Activated CD4-positive, CD25-positive, alpha-beta regulatory T cell treated with anti-CD3 and anti-CD28 coated beads, Interleukin-2, amount 50 U/mL, for 24 hours (primary cell): ENCODE data around the gene DLK2.
"Not testable (repeated sequence)": the region's sequence is repeated elsewhere in the genome, so short reads cannot be mapped to it uniquely, and the experiment has no call there.

Source experiments
- ATAC-seq, 2 donors: fragments of 150-1000 bp; cut with Tn5 transposase; one replicate each; pipeline ENCODE4 v1.10.0; 2021; ENCODE audit warnings: mild to moderate bottlenecking in 1 of 2, moderate library complexity in 1 of 2

Gene DLK2

DNA sequence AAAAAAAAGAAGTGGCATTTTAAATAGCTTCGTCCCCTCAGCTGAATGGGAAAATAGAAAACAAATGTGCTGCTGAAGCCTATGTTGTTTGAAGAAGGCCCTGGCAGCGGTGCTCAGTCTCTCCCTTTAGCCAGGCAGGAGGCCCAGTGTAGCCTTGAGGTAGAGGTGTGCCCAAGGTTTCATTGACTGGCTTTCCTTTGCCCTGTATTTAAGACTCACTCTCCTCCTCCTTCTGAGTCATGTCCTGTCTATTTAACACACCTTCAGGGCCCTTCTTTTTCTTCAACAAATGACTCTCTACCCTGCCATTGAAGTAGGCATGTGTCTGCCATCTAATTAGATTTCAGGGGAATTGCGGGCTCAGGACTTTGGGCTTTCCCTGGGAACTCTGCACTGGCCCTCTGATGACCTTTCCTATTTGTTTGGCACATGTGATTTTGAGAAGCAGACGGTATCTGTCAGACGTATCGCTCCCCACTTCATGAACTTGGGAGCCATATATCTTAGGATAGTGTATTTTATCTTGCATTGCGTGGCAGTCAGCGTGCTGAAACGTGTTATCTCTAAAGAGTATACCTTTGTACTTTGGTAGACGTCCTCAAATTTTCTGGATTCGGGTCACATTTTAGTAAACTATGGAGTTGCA, 26.4 kb upstream of the DLK2 start:
- ATAC-seq = peak in 1 of 2 donors; percentile 40

DNA sequence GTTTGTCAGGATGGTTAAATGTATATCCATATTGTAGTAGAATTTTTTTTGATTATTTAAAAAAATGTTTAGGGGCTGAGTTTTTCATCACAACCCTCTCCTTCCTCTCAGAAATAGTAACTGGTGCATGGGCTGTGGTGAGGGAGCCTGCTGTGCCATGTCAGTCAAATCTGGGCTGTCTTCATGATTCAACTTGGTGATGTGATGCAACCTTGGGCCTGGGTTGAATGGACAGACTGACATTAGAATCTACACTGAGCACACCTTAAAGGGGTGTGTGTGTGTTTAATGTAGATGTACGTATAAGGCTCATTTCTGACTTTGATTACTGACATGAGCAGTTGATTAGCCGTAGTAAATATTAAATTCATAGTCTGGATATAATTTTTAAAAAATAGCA, 25.7 kb upstream of the DLK2 start:
- no peak for ATAC-seq

DNA sequence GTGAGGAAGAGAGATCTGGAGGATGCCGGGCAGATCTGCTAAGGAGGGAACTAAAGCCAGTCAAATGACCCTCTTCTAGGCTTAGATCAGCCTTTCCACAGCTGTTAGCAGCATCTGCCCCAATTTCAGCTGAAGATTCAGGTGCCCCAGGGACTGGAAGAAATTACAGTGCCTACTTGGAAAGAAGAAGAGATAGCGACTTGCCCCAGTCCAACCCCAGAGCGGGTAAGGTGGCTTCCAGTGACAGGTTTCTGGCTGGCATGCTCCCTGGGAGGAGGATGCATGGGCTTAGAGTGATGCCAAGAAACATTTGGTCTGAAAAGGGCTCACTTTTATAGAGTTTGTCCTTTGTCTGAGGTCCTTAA, 22.6 kb upstream of the DLK2 start:
- ATAC-seq = no peak

DNA sequence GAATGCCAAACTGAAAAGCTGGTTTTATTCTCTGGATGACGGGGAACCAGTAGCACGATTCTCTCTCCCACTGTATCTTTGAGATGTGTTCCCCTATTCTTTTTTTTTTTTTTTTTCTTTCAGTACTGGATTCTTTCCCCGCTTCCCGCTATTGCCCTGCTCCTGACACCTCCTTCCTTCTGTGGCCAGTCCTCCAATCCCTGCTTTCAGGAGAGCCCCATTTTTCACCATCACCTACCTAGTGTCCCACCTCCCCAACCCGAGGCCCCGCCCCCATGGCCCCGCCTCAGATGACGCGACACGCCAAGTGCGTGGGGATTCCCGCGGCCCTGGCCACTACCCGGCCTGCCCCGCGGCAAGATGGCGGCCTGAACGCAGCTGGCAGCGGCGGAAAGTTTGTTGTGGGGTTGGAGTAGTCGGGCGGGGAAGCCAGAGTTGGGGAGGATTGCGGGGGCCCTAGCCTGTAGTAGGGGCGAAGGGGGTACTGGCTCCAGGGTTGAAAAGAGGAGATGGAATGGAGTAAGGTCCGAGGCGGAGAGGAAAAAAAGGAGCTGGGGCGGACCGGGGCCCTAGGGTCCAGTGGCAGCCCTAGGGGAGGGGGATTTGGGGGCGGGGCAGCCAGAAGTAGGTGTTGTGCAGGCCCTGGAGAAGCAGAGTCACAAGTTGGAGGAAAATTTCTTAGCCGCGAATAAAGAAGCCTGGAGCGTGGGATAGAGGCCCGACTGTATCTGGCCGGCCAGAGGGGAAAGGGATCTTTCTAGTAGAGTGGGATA, 22.1 kb upstream of the DLK2 start, which contains the start of gene TJAP1:
TJAP1 (plus strand) TSS at position 336 of the 773 bp plus-strand sequence. CDS start 21,432 bp downstream, outside the sequence.
- ATAC-seq = peak; percentile 99 to 100

DNA sequence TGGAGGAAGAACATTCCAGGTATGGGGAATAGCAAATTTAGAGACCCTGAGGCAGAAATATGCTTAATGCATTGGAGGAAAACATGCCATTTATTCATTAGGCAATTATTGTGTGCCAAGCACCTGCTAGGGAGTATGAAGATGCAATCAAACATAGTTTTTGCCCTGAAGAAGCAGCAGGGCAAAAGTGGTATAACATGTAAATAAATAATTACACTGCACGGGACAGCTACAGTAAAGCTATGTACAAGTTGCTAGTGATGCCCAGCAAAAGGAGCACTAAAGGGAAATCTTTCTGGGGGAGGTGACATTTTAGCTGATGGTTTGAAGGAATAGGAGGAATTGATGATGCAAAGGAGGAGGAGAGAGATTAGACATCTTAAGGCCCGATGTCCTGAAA, 21.4 kb upstream of the DLK2 start:
- no peak for ATAC-seq

DNA sequence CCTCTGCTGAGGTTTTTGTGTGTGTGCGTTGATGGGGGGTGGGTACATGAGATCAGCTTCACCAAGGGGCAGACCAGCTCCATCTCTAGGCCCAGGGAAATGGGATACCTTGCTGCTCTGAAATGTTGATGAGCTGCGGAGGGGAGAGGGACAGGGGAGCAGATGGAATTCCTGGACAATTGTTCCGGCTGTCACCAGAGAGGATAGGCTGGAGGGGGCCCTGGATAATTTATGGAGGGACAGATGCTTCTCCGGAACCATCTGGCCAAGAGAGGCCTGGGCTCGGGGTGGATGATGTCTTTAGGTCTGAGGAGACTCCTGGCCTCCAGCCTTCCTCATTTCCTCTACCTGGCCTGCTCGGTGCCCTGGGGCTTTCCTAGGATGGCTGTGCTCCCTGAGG, 20.2 kb upstream of the DLK2 start:
- no peak for ATAC-seq

DNA sequence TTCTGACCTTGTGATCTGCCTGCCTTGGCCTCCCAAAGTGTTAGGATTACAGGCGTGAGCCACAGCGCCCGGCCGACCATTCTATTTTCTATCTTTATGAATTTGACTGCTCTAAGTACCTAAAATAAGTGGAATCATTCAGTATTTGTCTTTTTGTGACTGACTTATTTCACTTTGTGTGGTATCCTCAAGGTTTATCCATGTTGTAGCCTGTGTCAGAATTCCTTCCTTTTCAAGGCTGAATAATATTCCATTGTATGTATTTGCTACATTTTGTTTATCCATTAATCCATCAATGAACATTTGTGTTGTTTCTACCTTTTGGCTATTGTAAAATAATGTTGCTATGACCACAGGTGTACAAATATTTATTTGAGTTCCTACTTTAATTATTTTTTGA, 17.2 kb upstream of the DLK2 start:
- no peak for ATAC-seq

DNA sequence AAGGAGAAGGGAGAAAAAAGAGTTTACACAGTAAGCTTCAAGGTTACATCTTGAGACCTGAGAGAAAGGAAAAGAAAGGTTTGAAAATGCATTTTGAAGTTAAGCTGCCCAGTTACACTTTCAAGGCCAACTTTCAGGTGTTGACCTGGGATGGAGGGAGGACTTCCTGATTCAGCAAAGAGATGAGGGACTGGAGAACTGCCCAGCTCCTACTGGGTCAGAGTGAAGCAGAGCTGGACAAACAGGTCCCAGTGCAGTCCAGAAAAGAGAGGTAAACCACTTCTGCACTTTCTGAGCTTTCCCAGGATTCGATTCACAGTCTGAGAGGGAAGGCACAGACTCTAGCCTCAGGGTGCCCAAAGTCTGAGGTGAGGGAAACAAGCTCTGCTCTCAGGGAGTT, 16.1 kb upstream of the DLK2 start:
- ATAC-seq = no peak

DNA sequence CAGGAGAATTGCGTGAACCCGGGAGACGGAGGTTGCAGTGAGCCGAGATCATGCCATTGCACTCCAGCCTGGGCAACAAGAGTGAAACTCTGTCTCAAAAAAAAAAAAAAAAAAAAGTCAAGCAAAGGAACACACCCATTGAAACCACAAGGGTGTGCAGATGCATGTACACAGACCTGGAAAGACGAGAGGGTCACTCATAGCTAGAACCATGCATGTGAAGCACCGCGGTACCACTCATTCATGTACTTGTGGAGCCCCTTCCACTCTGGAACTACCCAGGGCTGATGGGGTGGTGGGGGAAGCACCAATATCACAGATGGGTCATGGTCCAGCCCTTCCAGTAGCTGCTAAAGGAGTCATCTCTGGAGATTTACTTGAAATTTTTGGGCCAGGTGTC, 14.6 kb upstream of the DLK2 start:
- ATAC-seq = no peak

DNA sequence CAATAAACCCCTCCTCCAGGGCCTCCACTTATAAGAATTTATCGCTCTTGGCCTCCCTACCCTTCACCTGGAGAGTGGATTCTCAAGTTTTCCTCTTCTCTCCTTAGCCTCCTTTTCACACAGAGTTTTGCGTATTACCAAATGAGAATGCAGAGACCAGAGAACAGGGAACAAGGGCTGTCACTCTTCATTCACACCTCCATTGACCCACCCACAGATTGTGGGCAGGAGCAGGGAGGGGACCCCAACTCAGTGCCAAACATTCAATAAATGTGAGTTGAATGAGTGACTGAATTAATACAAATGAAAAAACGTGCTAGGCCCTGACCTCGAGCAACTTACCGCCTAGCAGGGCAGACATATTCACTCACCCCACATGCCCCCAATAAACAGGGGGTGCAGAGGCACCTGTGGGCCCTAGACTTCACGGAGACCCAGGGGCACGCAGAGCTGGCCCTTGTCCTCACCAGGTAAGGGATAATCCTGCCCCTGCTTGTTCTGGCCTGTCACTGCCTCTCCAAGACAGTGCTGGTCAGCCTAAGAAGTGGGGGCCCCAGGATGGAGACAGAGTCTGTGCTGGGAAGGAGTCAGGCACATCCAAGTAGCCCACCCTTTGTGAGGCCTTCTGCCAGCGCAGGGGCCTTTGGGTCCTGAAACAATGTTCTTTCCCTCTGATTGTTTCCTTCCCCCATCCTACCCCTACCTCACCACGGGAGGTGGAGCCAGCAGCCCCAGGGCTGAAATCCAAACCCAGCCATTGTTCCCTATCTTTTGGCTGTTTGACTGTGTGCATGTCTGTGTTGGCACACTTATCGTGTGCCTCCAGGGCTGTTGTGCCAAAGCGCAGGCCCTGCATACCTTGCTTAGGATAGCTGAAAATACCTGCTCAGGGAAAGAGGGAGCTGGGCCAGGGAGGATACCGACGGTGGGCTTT, 13.7 kb upstream of the DLK2 start:
- ATAC-seq = no peak

DNA sequence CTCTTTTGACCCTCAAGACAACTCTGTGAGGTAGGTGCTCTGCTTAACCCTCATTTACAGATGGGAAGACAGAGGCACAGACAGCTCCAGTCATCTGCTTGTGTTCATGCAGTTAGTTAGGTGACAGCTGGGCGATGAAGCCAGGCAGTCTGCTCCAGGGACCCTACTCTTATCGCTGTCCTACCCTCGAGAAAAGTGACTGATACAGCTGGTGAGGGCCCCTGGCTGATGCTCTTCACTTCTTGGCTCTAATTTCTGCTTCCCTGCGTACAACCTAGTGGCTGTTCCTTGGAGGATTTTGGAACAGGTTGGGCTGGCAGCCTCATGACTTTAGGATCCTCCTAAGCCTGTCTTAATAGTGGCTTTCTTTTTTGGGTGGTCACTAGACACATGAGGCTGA, 12.9 kb upstream of the DLK2 start:
- no peak for ATAC-seq

DNA sequence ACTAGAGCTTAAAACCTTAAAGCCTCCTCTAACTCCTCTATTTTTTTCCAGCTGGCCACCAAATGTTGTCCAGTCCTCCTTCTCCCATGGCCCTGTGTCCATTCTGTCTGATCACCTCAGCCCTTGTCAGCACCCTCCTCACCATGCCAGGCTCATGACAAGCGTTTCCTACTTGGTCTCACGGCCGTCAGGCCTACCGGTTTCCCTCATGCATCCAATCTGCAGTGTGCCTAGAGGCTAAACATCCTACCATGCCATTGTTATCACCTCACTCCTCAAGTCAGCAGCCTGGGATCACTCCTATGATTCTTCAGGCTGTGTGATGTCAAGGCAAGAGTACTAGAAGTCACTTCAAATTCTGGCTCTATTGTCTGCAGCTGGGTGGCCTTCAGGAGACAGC, 12.4 kb upstream of the DLK2 start:
- no peak for ATAC-seq

DNA sequence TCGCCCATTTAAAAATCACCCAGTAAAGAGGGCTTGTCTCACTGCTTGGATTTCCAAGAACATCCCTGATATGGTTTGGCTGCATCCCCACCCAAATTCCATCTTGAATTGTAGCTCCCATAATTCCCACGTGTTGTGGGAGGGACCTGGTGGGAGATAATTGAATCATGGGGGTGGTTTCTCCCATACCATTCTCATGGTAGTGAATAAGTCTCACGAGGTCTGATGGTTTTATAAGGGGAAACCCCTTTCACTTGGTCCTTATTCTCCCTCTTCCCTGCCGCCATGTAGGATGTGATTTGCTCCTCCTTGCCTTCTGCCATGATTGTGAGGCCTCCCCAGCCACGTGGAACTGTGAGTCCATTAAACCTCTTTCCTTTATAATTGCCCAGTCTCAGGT, 11.9 kb upstream of the DLK2 start:
- ATAC-seq = not testable (repeated sequence)

DNA sequence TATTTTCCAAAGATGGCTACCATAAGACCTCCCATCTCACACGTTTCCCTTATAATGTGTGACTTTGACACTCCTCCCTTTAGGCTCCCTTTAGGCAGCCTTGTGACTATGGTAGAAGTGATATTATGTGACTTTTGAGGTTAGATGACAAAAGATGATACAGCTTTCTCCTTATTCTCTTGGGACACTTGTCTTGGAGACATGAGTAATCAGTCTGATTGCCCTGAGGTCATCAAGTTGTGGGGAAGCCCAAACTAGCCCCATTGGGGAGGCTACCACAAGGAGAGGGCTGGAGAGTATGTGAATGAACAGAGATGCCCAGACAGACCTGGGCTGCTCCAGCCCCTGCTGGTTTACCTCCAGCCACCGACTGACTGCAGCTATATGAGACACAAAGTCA, 10.6 kb upstream of the DLK2 start:
- no peak for ATAC-seq

DNA sequence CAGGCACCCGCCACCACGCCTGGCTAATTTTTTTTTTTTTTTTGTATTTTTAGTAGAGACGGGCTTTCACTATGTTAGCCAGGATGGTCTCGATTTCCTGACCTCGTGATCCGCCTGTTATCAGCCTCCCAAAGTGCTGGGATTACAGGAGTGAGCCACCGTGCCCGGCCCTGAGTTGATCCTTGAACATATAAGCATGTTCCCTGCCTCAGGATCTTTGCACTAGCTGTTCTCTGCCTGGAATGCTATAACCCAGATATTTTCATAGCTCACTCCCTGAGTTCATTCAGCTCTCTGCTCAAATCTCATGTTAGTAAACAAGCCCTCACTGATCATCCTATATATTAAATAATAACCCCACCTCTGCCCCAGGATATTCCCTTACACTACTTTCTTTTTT, 9.0 kb upstream of the DLK2 start:
- no peak for ATAC-seq

DNA sequence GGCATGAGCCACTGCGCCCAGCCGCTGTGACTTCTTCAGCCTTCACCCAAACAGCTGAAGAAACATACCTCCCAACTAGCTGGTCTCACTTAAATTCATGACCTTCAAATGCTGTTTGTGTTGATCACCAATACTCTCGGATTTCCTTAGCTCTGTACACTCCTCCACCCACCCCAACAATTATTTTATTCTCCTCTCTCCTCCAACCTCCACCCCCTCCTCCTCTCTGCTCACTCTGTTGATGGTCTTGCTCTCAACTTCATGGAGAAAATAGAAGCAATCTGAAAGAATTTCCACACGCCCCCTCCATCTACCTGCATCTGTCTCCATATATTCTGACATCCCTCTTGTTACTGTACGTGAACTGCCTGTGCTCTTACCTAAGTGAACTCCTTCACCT, 6.6 kb upstream of the DLK2 start:
- ATAC-seq = no peak

DNA sequence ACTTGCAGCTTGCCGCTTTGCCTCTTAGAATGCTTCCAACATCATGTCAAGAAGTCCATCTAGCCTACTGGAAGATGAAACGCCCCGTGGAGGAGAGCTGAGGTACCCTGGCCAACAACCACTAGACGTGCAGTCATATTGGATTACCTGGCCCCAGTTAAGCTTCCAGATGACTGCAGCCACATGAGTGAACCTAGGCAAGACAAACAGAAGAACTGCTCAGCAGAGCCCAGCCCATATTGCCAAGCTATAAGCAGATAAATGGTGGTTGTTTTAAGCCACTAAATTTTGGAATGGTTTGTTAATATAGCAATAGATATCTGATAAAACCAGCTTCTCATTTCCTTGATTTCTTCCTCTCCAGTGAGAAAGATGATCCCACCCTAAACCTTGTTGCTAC, 4.7 kb upstream of the DLK2 start:
- no peak for ATAC-seq

DNA sequence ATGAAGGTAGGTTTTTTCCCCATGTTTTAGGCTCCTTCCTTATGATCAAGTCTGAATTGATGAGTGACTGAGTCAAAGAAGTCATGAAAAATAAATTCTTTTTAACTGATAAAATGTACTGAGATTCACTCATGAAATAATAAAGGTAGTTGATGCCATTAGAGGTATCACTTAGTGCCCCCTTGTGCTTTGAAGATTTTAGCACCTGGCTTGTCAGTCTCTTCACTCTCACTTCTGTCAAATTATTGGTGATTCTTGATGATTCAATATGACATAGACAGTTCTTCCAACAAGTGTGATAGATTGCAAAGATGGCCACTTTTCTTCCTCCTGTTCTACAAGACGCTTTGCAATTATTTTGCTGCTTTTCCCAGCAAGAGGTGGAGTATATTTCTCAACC, 4.2 kb upstream of the DLK2 start:
- no peak for ATAC-seq

DNA sequence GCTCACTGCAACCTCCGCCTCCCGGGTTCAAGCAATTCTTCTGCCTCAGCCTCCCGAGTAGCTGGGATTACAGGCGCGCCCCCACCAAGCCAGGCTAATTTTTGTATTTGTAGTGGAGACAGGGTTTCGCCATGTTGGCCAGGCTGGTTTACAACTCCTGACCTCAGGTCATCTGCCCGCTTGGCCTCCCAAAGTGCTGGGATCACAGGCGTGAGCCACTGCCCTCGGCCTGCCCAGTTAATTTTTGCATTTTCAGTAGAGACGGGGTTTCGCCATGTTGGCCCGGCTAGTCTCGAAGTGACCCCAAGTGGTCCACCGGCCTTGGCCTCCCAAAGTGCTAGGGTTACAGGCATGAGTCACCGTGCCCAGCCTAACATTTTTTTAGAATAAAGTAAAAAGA, 2.8 kb upstream of the DLK2 start:
- ATAC-seq = not testable (repeated sequence)

DNA sequence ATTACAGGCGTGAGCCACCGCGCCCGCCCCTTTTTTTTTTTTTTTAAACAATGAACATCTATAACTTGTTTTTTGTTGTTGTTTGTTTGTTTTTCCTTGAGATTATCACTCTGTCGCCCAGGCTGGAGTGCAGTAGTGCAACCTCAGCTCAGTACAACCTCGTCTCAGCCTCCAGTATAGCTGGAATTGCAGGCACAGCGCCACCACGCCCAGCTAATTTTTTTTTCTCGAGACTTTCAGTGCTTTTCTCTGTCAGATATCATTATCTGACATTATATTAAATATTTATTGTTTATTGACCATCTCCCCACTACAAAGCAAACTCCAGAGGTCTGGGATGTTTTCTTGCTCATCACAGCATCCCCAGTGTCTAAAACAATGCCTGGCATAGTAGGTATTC, 2.3 kb upstream of the DLK2 start:
- no peak for ATAC-seq

DNA sequence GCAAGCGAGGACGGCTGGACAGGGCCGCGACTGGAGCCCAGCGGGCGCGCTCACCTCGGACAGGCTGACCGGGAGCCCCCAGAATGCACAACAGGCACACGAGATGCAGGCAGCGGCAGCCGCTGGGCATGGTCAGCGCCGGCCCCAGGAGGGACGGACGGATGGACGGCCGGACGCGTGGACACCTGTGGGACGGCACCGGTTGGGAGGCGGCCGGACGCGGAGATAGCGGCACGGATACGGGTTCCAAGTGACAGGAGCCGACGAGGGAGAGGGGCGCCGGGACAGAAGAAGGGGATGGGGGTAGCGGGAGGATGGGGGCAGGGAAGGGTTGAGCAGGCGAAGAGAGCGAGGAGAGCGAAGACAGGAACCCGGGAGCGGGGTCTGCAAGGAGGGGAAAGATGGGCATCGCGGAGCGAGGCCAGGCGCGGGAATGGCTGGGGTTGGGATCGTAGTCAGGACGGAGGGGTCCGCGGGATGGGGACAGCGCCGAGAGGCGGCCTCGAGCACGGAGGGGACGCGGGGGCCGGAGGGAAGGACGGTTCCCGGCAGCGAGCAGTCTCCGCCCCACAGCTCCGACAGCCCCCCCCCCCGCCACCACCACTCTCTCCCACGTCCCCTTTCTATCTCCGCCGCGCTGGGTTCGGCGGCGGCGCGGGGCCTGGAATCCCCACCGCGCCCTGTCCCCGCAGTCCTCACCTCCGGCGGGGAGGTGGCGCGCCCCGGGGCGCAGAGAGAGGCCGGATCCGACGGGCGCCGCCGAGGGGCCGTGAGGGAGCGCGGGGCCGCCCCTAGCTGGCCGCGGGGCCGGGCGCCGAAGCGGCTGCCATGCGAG, 435 bp downstream of the DLK2 start:
- ATAC-seq = peak; percentile 50 to 51

DNA sequence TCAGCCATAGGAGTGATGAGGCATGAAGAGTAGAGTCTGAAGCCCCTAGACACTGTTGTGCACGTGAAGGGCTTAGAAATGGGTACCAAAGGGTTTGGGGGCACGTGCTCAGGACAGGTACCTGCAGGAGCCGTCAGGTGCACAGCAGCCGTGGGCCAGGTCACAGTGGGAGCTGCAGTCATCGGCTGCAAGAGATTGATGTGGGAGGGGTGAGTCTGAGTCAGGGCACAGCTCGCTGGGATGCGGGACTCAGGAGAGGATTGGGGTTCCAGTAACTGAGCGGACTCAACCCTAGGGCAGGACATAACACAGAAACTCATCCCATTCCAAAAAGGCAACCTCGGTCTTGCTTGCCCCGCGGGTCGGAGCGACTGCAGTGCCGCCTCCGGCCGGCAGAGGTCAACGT, 1.1 kb downstream of the DLK2 start:
- peak in 1 of 2 donors; percentile 53 for ATAC-seq

DNA sequence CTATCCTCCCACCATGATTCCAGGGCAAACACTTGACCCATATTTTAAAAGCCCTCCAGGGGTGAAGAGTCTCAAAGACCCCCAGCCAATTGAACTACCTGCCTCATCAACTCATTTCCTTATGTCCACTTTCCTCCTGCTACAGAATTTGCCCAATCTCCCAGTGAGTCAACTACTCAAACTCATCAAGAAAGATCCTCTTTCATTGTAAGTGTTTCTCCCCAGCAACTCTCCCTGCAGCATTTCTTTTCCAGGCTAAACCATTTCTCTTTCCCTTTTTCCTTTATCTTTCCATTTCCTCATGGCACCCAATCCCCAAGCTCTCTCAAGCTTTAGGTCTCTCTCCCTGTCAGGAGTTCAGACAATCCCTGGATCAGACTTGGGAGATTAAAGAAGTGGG, 1.5 kb downstream of the DLK2 start:
- ATAC-seq = no peak
